Endothelial cell of umbilical vein (primary cell): ENCODE measurements around the gene CACNA1S. TPM values are rescaled to one million over a fixed set of nuclear protein-coding genes. Genes with fewer than 3 reads are reported as not detected.

Experiments
- BruUV-seq: library from RNA; stranded (reverse); fragments of 400-500 nt; replicated peaks from 2 replicates; lab custom pipeline; 2021; lab: Mats Ljungman, UMichigan
- CTCF ChIA-PET: fragments of 300-600, 350-600 bp; sonication (Branson Sonifier 250); formaldehyde crosslinking; loops from one replicate; lab custom pipeline; 2021; ENCODE audit warnings: antibody characterized with exemption, inconsistent platforms; lab: Charles Lee
- POLR2A ChIA-PET: fragments of 300-600, 350-600 bp; sonication (Branson Sonifier 250); formaldehyde crosslinking; loops from one replicate; lab custom pipeline; 2021; ENCODE audit warnings: antibody characterized with exemption, inconsistent platforms; lab: Charles Lee
- DNase-seq: peaks from one replicate; pipeline ENCODE4 v3.0.0-alpha.2; 2011; ENCODE audit warnings: low read depth, low spot score
- FAIRE-seq: peaks from 2 replicates; lab custom pipeline; 2011; peaks lifted over from hg19 to GRCh38; lab: Jason Lieb, UNC
- H2AFZ ChIP-seq: 2 replicates; pipeline ENCODE4 v1.6.0; 2012; ENCODE audit warnings: low read depth, low read length, control low read depth, inconsistent platforms
- H3K27ac ChIP-seq: 2 replicates; pipeline ENCODE4 v1.5.1; 2011; ENCODE audit warnings: low read depth, mild to moderate bottlenecking, control low read depth, low read length, moderate library complexity; ENCODE audit not compliant: insufficient read depth
- H3K27me3 ChIP-seq, 2 experiments: 2 replicates each; pipeline versions ENCODE4 v1.6.0 to v1.6.1; 2011; ENCODE audit warnings: low read length in 2 of 2, mixed read lengths in 1 of 2; ENCODE audit not compliant: control insufficient read depth in 2 of 2, insufficient read depth in 2 of 2
- H3K36me3 ChIP-seq, 2 experiments: 2 replicates in 1 of 2; 3 replicates in 1 of 2; pipeline ENCODE4 v1.5.1; 2011; ENCODE audit warnings: low read length in 2 of 2, mild to moderate bottlenecking in 1 of 2, moderate library complexity in 1 of 2; ENCODE audit not compliant: control insufficient read depth in 2 of 2, insufficient read depth in 2 of 2; ENCODE audit errors: extremely low read depth in 1 of 2
- H3K4me1 ChIP-seq: 3 replicates; pipeline ENCODE4 v1.5.1; 2011; ENCODE audit warnings: mild to moderate bottlenecking, low read length; ENCODE audit not compliant: control insufficient read depth, insufficient read depth; ENCODE audit errors: extremely low read depth
- H3K4me2 ChIP-seq: 2 replicates; pipeline ENCODE4 v1.6.1; 2011; ENCODE audit warnings: low read length, control low read depth, mixed read lengths; ENCODE audit not compliant: insufficient read depth
- H3K4me3 ChIP-seq, 3 experiments: fragments of 200-600 bp in 1 of 3; sonication (generic), shearing (Covaris generic) in 1 of 3; replicated peaks in 1 of 3; 2 replicates each; pipeline ENCODE4 v1.5.1; 2011 to 2016; ENCODE audit warnings: control low read depth in 3 of 3, low read length in 3 of 3, mild to moderate bottlenecking in 2 of 3, inconsistent platforms in 1 of 3, low read depth in 1 of 3, moderate library complexity in 1 of 3; ENCODE audit not compliant: insufficient read depth in 1 of 3
- H3K79me2 ChIP-seq: 2 replicates; pipeline ENCODE4 v1.6.0; 2012; ENCODE audit warnings: low read length, inconsistent platforms; ENCODE audit not compliant: control insufficient read depth, insufficient read depth
- H3K9ac ChIP-seq: replicated peaks from 2 replicates; pipeline ENCODE3; 2011; ENCODE audit warnings: low read length, control low read depth; ENCODE audit not compliant: insufficient read depth; ENCODE audit errors: extremely low read depth
- H3K9me1 ChIP-seq: replicated peaks from 3 replicates; pipeline ENCODE4 v1.6.0; 2011; ENCODE audit warnings: mild to moderate bottlenecking, low read length; ENCODE audit not compliant: control insufficient read depth, insufficient read depth; ENCODE audit errors: extremely low read depth
- H3K9me3 ChIP-seq: replicated peaks from 2 replicates; pipeline ENCODE4 v1.5.1; 2012; ENCODE audit warnings: low read length, inconsistent platforms; ENCODE audit not compliant: control insufficient read depth, insufficient read depth
- H4K20me1 ChIP-seq: replicated peaks from 2 replicates; pipeline ENCODE3; 2011; ENCODE audit warnings: mild to moderate bottlenecking, low read length; ENCODE audit not compliant: control insufficient read depth, insufficient read depth; ENCODE audit errors: extremely low read depth
- CTCF ChIP-seq, 2 donors: IDR thresholded peaks; 1 replicate in 1 of 2; 2 replicates in 1 of 2; pipeline ENCODE4 v1.5.1; 2011; ENCODE audit warnings: low read length in 2 of 2, mild to moderate bottlenecking in 2 of 2, moderate library complexity in 2 of 2, control low read depth in 1 of 2, inconsistent platforms in 1 of 2, low read depth in 1 of 2; ENCODE audit not compliant: insufficient read depth in 1 of 2; ENCODE audit errors: extremely low read depth in 1 of 2
- EZH2 ChIP-seq: IDR thresholded peaks from 2 replicates; pipeline ENCODE4 v1.6.1; 2012; ENCODE audit warnings: borderline replicate concordance, low read depth, mild to moderate bottlenecking, moderate library complexity, low read length, inconsistent platforms; ENCODE audit not compliant: severe bottlenecking
- FOS ChIP-seq: IDR thresholded peaks from 2 replicates; pipeline ENCODE4 v1.6.1; 2011; ENCODE audit warnings: mild to moderate bottlenecking, low read length, moderate library complexity, borderline replicate concordance; ENCODE audit not compliant: insufficient read depth
- GATA2 ChIP-seq: IDR thresholded peaks from 2 replicates; pipeline ENCODE4 v1.7.0; 2011; ENCODE audit warnings: low read depth, mild to moderate bottlenecking, moderate library complexity, mixed read lengths, low read length; ENCODE audit not compliant: insufficient read length, insufficient read depth
- JUN ChIP-seq: IDR thresholded peaks from 2 replicates; pipeline ENCODE4 v1.6.1; 2011; ENCODE audit warnings: borderline replicate concordance, low read depth; ENCODE audit not compliant: insufficient read length, insufficient read depth
- MAX ChIP-seq: IDR thresholded peaks from 2 replicates; pipeline ENCODE4 v1.6.1; 2011; ENCODE audit not compliant: insufficient read depth, insufficient read length
- MYC ChIP-seq: IDR thresholded peaks from one replicate; pipeline ENCODE4 v1.6.1; 2011; ENCODE audit warnings: mild to moderate bottlenecking, low read depth, low read length
- POLR2A ChIP-seq: IDR thresholded peaks from 2 replicates; pipeline ENCODE4 v1.6.1; 2012; ENCODE audit warnings: low read depth, mild to moderate bottlenecking, control low read depth, low read length
- POLR2AphosphoS5 ChIP-seq: IDR thresholded peaks from 2 replicates; pipeline ENCODE4 v1.6.1; 2012; ENCODE audit warnings: low read depth, mild to moderate bottlenecking, control low read depth, low read length, moderate library complexity; ENCODE audit not compliant: insufficient read depth
- dilution Hi-C: fragments of 300-500 bp; cut with MboI; formaldehyde crosslinking; loops from one replicate; pipeline ENCODE4 v1.15.0; 2019; ENCODE audit warnings: low sequenced_read_pairs; ENCODE audit not compliant: extremely low pct_ligation_motif_present
- intact Hi-C: fragments of 100-400 bp; cut with micrococcal nuclease; formaldehyde crosslinking; loops from one replicate; pipeline ENCODE4 v1.10.0; 2022
- polyA plus RNA-seq, 4 experiments: library from polyadenylated mRNA; depleted of rRNA in 3 of 4; stranded (reverse) in 3 of 4; unstranded in 1 of 4; fragments of >200 nt; gene quantifications; 2 replicates each; pipeline versions ENCODE4 v1.2.1 to v1.2.3, GENCODE V29; 2011 to 2012; ENCODE audit warnings: missing spikeins in 1 of 4
- total RNA-seq: library from RNA; stranded (reverse); gene quantifications from 2 replicates; pipeline ENCODE4 v1.2.3, GENCODE V29; 2021

CACNA1S gene
- total and polyA plus RNA-seq, 2 donors (not counting 3 experiments of a cell fraction or from before 2014, with no cell fraction given), result not detected

- Histone ChIP-seq H3K4me3 (no peak overlapping the region), H3K9me1 (no peaks in the 10 kb centered on the region), H2AFZ (no peak overlapping the region), H3K4me2 (no peak overlapping the region), H3K4me1 (no peaks in the 10 kb centered on the region), H3K79me2 (no peaks in the 10 kb centered on the region), H4K20me1 (no peaks in the 10 kb centered on the region), H3K27ac (no peak overlapping the region), H3K27me3 (peaks cover 4 to 12% of the 10 kb centered on the region in 2 experiments), H3K9me3 (no peaks in the 10 kb centered on the region), H3K36me3 (no peaks in the 10 kb centered on the region), H3K9ac (no peak overlapping the region)
- no TSS peak for BruUV-seq
- TF ChIP-seq CTCF (IDR thresholded peaks at IDR 0.05; ENCODE audit: extremely low read depth in 1 of 2, insufficient read depth in 1 of 2, low read depth in 1 of 2, low read length in 2 of 2), result no peak
- TF ChIP-seq POLR2AphosphoS5, result no peak
- TF ChIP-seq JUN, result no peak
- TF ChIP-seq FOS, result no peak
- TF ChIP-seq MYC, result no peak
- no peak for TF ChIP-seq GATA2
- TF ChIP-seq POLR2A, result no peak
- no peak for TF ChIP-seq EZH2
- no peak for TF ChIP-seq MAX
- FAIRE-seq (no peak), DNase-seq (no peak)
- dilution Hi-C loops (no loop called here), intact Hi-C loops (no loop called here)
- POLR2A ChIA-PET, result no interaction called here
- CTCF ChIA-PET, result no interaction called here
These were observed 21.7 kb downstream of the CACNA1S start for GRCh38 chr1:201090541-201090940.
